NCI-H510A (cell line): ENCODE data around the gene TBC1D16.
A peak's percentile ranks its signal among the peaks of the same experiment; 100 is the strongest.

Source experiments
- DNase-seq: peaks from one replicate; lab custom pipeline; 2025; lab: John Stamatoyannopoulos, UW

Gene TBC1D16

GRCh38 chr17:79888811-79889634, 146.6 kb downstream of the TBC1D16 start:
- DNase-seq = no peak

DNA sequence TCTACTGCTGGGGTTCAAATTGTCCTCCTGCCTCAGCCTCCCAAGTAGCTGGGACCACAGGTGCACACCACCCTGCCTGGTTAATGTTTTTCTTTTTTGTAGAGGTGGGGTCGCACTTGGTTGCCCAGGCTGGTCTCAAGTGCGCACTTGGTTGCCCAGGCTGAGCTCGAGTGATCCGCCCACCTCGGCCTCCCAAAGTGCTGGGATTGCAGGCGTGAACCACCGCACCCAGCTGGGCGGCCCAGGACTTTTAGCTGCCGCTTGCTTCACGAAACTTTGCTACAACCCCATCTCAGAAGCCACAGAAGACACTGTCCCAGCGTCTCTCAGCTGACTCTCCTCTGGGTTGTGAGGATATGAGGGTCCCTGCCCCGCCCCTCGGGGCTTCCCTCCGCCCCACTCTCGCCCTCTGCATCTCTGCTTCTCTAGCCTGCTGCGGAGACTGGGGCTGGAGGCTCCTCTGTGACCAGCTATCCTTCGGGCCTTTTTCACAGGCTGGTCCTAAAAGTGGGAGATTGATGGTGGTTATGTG, 147.6 kb downstream of the TBC1D16 start:
- no peak for DNase-seq

- DNase-seq = no peak
These were observed 148.2 kb downstream of the TBC1D16 start for GRCh38 chr17:79887451-79887991.

DNA sequence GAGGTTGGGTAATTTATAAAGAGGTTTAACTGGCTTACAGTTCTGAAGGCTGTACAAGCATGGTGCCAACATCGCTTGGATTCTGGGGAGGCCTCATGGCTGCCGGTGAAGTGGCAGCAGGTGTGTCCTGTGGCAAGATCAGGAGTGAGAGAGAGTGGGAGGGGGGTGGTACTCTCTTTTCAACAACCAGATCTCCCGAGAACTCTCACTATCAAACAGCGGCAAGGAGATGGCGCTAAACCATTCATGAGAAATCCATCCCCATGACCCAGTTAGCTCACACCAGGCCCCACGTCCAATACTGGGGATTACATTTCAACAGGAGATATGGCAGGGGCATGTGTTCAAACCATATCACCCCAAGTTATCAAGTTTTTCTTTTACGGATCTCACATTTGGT, 152.5 kb downstream of the TBC1D16 start:
- peak; percentile 46 for DNase-seq
